ENCODE measurements around the gene RER1. TPM values are rescaled to one million over a fixed set of nuclear protein-coding genes. Genes with fewer than 3 reads are reported as not detected.

The RER1 gene
- total RNA-seq, 1 experiment from 2014 or later, result 110 TPM

- Histone ChIP-seq H2BK12ac (ENCODE audit: insufficient read length, low read depth, low read length) (no peak overlapping the region), H2BK15ac (ENCODE audit: low read depth, low read length) (no peak overlapping the region), H3K79me2 (ENCODE audit: insufficient read depth, low read length) (no peaks in the 10 kb centered on the region), H2AFZ (ENCODE audit: low read length) (no peak overlapping the region), H3K9me3 (ENCODE audit: control insufficient read depth, low read depth, low read length) (no peaks in the 10 kb centered on the region), H3K23me2 (ENCODE audit: insufficient read length, low read depth, low read length, poor library complexity, severe bottlenecking) (no peaks in the 10 kb centered on the region), H3K56ac (ENCODE audit: insufficient read length, low read depth, low read length) (no peak overlapping the region), H3K9ac (ENCODE audit: extremely low read depth, insufficient read length, low read length) (no peak overlapping the region), H4K91ac (ENCODE audit: insufficient read length, low read depth, low read length) (no peak overlapping the region), H2BK120ac (ENCODE audit: low read depth, low read length, poor library complexity, severe bottlenecking) (no peak overlapping the region), H3T11ph (ENCODE audit: low read length) (no peak overlapping the region), H3K27ac (ENCODE audit: insufficient read length, low read depth, low read length) (no peak overlapping the region), H2AK5ac (ENCODE audit: insufficient read length, low read length) (no peak overlapping the region), H2BK20ac (ENCODE audit: low read depth, low read length, poor library complexity, severe bottlenecking) (no peak overlapping the region), H3K4me2 (ENCODE audit: insufficient read depth, insufficient read length, low read length) (no peak overlapping the region), H3K27me3 (ENCODE audit: insufficient read depth, low read length) (no peaks in the 10 kb centered on the region), H4K8ac (replicated peaks; ENCODE audit: insufficient read length, low read depth, low read length) (no peak overlapping the region), H3K4ac (ENCODE audit: low read depth, low read length) (no peak overlapping the region), H2BK5ac (ENCODE audit: insufficient read length, low read length) (no peak overlapping the region), H3K18ac (ENCODE audit: insufficient read length, low read depth, low read length) (no peak overlapping the region), H4K5ac (ENCODE audit: insufficient read length, low read depth, low read length) (no peak overlapping the region), H3K79me1 (ENCODE audit: insufficient read depth, low read depth, low read length, poor library complexity, severe bottlenecking) (no peaks in the 10 kb centered on the region), H4K20me1 (ENCODE audit: control insufficient read depth, insufficient read depth, insufficient read length) (no peaks in the 10 kb centered on the region), H3K23ac (ENCODE audit: insufficient read length, low read depth, low read length) (no peak overlapping the region), H3K4me1 (ENCODE audit: insufficient read depth, low read length) (no peaks in the 10 kb centered on the region), H3K14ac (ENCODE audit: insufficient read depth, low read length) (no peak overlapping the region)
- DNase-seq, result peak; percentile 89
- Mint-ChIP-seq H3K27ac (no peak overlapping the region), H3K4me3 (no peak overlapping the region), H3K9me3 (no peaks in the 10 kb centered on the region), H3K4me1 (peaks cover 3 to 4% of the 10 kb centered on the region in 2 experiments; a peak in 1 of 4 replicates), H3K27me3 (ENCODE audit: low read depth) (no peaks in the 10 kb centered on the region; the same call in 1 of the 2 replicates), H3K36me3 (ENCODE audit: insufficient read depth in 1 of 3, low read depth in 3 of 3) (peaks cover 0 to 5% (median 0%) of the 10 kb centered on the region in 3 experiments; a peak in 1 of 7 replicates)
- WGBS (ENCODE audit: extremely low coverage, insufficient read length, low lambda C conversion rate), result no CpG with 5 or more reads among the region's 28 CpGs
- TF ChIP-seq CTCF (conservative IDR thresholded peaks at IDR 0.05), result peak; percentile 95
These were observed 9.7 kb upstream of the RER1 start for GRCh38 chr1:2381741-2382620.
